GM19193 (cell line): Measurements from ENCODE around the gene DCX.

Source experiments
- POLR2A ChIP-seq: IDR thresholded peaks from 4 replicates; pipeline ENCODE4 v1.6.1; 2011; ENCODE audit not compliant: insufficient read depth, insufficient read length; ENCODE audit errors: extremely low read depth

Gene DCX

DNA sequence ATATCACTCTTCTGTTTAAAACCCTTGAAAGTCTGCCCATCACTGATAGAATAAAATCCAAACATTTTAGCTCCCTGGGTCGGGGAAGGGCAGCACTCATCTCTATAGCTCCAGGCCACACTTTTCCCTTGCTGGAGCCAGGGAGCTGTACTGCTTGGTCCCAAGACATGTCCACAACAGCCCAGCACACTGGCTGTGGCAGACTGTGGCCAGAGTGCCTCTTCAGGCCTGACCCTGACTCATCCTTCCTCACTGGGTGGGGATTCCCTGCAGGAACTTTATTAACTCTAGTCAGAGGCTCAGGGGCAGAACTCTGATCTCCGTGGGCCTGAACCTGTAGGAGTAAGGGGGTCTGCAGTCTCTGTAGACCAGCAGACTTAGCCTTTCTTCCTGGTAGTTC is 71.9 kb downstream of the DCX start:
- no peak for TF ChIP-seq POLR2A

DNA sequence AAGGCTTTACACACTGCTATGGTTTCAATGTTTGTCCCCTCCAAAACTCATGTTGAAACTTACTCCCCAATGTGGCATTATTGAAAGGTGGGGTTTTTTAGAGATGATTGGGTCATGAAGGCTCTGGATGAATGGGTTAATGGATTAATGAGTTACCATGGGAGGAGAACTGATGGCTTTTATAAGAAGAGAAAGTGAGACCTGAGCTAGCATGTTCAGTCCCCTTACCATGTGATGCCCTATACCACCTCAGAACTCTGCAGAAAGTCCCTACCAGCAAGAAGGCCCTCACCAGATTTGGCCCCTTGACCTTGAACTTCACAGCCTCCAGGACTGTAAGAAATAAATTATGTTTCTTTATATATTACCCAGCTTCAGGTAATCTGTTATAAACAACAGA is 72.8 kb downstream of the DCX start:
- no peak for TF ChIP-seq POLR2A

- no peak for TF ChIP-seq POLR2A
Measured at GRCh38 chrX:111338095-111338698, 73.8 kb downstream of the DCX start.

GRCh38 chrX:111337067-111337637 is 74.8 kb downstream of the DCX start:
- TF ChIP-seq POLR2A, result no peak

GRCh38 chrX:111336141-111336540 is 75.9 kb downstream of the DCX start:
- TF ChIP-seq POLR2A, result no peak

GRCh38 chrX:111329370-111329769 is 82.6 kb downstream of the DCX start:
- no peak for TF ChIP-seq POLR2A

DNA sequence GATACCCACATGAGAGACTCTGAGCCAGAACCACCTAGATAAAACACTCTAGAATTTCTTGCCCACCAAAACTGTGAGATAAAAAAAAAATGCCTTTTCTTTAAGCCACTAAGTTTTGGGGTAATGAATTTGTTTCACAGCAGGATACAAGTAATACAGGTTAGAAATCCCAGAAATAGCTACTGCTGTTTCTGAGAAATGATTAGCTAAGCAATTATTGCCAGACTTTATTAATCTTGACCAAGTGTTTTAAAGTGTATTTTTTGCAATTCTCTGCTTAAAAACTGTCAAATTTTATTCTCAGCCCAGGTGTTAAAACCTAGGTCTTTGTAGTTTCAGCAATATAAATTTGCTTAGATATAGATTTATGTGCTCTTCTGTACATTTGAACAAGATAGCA is 83.1 kb downstream of the DCX start:
- no peak for TF ChIP-seq POLR2A

DNA sequence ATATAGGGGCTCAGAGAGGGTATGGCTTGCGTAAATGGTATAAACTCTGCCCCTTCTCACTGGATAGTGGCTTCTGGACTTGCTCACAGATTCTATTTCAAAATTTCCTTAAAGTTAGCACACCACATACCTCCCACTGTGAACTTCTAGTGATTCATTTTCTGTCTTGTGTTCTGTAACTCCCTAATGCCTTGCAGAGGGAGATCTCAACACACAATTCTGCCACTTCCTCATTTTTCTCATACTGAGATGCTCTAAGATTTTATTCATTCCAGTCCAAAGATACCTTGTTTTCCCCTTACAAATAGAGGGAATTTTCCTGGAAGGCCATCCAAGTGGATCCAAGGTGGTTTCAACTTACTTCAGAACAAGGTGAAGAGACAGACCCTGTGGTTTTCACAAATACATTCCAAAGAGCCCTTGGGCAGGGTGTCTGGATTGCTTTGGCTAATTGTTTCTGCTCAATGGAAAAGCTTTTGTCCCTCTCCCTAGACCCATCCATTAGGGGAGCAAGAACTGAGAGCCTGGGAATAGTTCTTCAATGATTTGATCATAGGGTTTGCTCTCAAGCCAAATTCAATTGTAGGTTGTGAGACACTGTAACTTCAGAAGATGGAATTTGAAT is 89.6 kb downstream of the DCX start:
- TF ChIP-seq POLR2A, result no peak

- TF ChIP-seq POLR2A, result no peak
Measured at GRCh38 chrX:111319451-111319850, 92.5 kb downstream of the DCX start.

- no peak for TF ChIP-seq POLR2A
Measured at GRCh38 chrX:111318901-111319300, 93.1 kb downstream of the DCX start.

GRCh38 chrX:111309083-111309482 is 102.9 kb downstream of the DCX start:
- TF ChIP-seq POLR2A, result no peak

- no peak for TF ChIP-seq POLR2A
Measured at GRCh38 chrX:111308039-111308438, 104.0 kb downstream of the DCX start.

GRCh38 chrX:111302284-111302683 is 109.7 kb downstream of the DCX start:
- no peak for TF ChIP-seq POLR2A

GRCh38 chrX:111288841-111289240 is 123.2 kb downstream of the DCX start:
- TF ChIP-seq POLR2A, result no peak

- TF ChIP-seq POLR2A, result no peak
Measured at GRCh38 chrX:111284631-111285293, 127.2 kb downstream of the DCX start.

GRCh38 chrX:111283446-111283845 is 128.5 kb downstream of the DCX start:
- TF ChIP-seq POLR2A, result no peak
